GM12892 (cell line): Measurements from ENCODE around the gene SNX6.

Experiments
- POLR2A ChIP-seq: IDR thresholded peaks from 2 replicates; pipeline ENCODE4 v1.6.1; 2011; ENCODE audit warnings: low read depth, low read length, control low read depth
- POLR2AphosphoS5 ChIP-seq: IDR thresholded peaks from 2 replicates; pipeline ENCODE4 v1.6.1; 2011; ENCODE audit warnings: low read depth, low read length, control low read depth
- TAF1 ChIP-seq: IDR thresholded peaks from 2 replicates; pipeline ENCODE4 v1.6.1; 2011; ENCODE audit warnings: low read depth, mild to moderate bottlenecking, control low read depth, low read length, borderline replicate concordance

DNA sequence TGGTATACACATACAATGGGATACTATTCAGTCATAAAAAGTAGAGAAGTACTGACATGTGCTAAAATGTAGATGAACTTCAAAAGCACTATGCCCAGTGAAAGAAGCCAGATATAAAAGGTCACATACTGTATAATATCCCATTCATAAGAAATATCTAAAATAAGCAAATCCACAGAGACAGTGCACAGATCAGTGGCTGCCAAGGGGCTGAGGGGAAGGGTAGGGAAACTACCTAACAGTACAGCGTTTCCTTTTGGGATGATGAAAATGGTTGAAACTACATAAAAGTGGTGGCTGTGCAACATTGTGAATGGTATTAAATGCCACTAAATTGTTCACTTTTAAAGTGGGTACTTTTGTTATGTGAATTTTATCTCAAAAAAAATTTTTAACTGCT, 102.4 kb downstream of the SNX6 start:
- TF ChIP-seq POLR2AphosphoS5: no peak
- TF ChIP-seq POLR2A: no peak
- no peak for TF ChIP-seq TAF1
